ENCODE measurements around the gene APOD. TPM values are rescaled to one million over a fixed set of nuclear protein-coding genes. Genes with fewer than 3 reads are reported as not detected.
"Not testable (repeated sequence)": the region's sequence is repeated elsewhere in the genome, so short reads cannot be mapped to it uniquely, and the experiment has no call there.

The APOD gene
- not detected for total RNA-seq

DNA sequence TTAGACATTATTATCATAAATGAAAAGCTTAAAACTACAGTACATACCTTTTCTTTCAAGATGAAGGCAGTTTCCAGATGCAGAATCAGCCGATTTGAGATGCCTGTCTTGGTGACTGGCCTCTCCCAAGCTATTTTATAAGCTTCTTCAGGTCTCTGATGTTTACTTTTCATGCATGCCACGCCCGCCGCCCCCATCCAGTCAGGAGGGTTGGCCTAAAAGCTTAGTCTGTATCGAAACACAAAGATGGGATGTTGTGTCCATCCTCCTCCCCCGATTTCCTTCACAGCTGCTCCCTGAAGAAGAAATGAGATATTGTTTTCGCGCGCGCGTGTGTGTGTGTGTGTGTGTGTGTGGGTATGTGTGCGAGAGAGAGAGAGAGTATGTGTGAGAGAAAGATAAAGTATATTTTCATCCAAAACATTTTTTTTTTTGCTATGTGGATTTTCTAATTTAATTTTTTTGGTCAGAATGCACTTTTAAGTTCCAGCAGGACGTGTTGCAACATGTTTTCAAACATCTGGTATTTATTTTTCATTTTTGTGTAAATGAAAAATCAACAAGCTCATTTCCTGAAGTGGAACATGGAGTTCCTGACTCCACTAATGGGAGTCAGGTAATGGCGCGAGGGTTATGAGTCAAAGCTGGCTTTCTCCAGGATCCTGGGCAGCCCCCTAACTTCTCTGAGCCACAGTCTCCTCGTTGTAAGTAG is at the start of gene APOD:
Gene APOD (minus strand): TSS at position 110 of the 712 bp plus-strand sequence. CDS start 4,479 bp downstream, outside the sequence.
- H3K27ac Mint-ChIP-seq = no peak within 1 kb of the TSS

DNA sequence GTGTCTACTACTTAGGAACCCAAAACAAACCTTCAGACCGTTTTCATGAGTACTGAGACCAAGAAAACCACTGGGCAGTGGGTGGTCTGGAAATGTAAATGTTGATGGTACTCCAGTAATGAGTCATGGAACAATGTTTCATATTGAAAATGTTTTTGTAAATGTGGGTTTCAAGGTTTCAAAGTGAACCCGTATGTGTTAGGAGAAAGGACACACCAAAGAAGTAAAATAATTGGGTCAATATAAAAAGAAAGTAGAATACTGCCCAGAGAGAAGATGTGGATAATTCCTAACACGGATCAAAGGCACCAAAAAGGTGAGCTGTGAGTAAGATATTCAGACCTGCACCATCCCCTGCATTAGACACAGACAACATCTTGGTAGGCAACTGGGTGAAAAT is 49.6 kb upstream of the APOD start:
- H3K27me3 Mint-ChIP-seq; H3K36me3 Mint-ChIP-seq (ENCODE audit: low read depth); H3K9me3 Mint-ChIP-seq; CTCF ChIA-PET; intact Hi-C loops (cut with micrococcal nuclease); ATAC-seq; POLR2A ChIA-PET; DNase-seq: not testable (repeated sequence)
- peak overlapping the region; percentile 93 for H3K27ac Mint-ChIP-seq
- H3K4me1 Mint-ChIP-seq (ENCODE audit: low read depth) = peaks cover 25% of the 10 kb centered on the region
- H3K4me3 Mint-ChIP-seq = peak overlapping the region; percentile 61

More for the DNA sequence above, at the start of gene APOD:
- ChIA-PET POLR2A (interaction anchor here (0.6 to 1.3 kb wide), 6 partner anchors 11 to 41 kb away, joined by 3 to 4 read pairs (median 4); partner anchors contain the start of gene PPP1R2), CTCF (interaction anchor here (1.0 to 1.6 kb wide), 5 partner anchors 11 to 31 kb away, joined by 3 to 4 read pairs (median 3); no protein-coding TSS in a partner anchor)
- TF ChIP-seq, protein P1, sequence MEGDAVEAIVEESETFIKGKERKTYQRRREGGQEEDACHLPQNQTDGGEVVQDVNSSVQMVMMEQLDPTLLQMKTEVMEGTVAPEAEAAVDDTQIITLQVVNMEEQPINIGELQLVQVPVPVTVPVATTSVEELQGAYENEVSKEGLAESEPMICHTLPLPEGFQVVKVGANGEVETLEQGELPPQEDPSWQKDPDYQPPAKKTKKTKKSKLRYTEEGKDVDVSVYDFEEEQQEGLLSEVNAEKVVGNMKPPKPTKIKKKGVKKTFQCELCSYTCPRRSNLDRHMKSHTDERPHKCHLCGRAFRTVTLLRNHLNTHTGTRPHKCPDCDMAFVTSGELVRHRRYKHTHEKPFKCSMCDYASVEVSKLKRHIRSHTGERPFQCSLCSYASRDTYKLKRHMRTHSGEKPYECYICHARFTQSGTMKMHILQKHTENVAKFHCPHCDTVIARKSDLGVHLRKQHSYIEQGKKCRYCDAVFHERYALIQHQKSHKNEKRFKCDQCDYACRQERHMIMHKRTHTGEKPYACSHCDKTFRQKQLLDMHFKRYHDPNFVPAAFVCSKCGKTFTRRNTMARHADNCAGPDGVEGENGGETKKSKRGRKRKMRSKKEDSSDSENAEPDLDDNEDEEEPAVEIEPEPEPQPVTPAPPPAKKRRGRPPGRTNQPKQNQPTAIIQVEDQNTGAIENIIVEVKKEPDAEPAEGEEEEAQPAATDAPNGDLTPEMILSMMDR (IDR thresholded peaks at IDR 0.05) = no peak
- peaks cover 8% of the 10 kb centered on the region for H3K4me1 Mint-ChIP-seq (ENCODE audit: low read depth)
- no peaks in the 10 kb centered on the region for H3K36me3 Mint-ChIP-seq (ENCODE audit: low read depth)
- ATAC-seq (no peak), DNase-seq (peak; percentile 16)
- intact Hi-C loops (cut with micrococcal nuclease) = no loop called here
- H3K9me3 Mint-ChIP-seq = no peaks in the 10 kb centered on the region
- H3K4me3 Mint-ChIP-seq = no peak within 1 kb of the TSS
- peaks cover 3% of the 10 kb centered on the region for H3K27me3 Mint-ChIP-seq

DNA sequence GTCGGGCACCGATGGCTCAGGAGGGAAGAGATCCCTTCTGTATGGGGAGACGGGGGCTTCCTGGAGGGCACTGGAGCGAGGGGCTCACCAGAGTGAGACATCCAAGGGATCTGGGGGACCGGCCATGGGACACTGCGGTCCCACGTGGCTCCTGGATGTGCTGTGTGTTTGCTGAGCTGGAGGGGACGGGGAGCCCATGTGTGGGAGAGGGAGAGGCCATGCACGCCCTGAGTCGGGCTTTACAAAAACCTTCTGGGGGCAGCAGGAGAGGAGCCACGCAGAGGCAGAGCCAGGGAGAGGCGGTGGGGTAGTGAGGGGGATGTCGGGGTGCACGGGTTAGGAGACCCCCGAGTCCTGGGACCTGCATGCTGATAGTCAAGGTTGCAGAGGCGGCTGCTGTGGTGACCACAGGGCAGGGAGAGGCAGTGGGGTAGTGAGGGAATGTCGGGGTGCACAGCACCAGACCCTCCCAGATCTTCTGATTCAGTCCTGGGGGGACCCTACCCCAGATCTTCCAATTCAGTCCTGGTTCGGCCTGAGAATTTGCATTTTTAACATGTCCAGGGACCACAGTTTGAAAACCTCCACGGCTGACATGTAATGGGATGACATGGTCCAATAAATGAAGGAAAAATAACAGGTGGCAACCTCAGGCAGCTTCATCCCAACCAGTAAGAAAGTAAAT is 48.9 kb upstream of the APOD start:
- H3K9me3 Mint-ChIP-seq, CTCF ChIA-PET: not testable (repeated sequence)

DNA sequence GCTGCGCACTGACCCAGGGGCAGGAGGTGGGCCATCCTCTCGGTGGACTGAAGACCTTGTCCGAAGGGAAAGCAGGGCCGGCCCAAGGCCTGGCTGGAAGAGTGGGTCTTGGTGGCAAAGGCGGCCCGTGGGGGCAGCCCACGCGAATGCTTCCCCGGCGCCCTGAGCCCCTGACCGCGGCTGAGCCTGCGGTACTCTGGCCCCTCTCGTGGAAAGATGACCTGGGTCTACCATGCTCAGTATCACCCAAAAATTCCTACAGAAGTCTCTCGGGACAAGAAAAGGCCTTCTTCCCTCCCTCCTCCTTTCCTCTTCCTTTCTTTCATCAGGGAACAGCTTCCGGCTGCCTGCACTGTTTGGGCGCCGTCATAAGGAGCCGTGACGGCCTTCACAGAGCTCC is 48.3 kb upstream of the APOD start:
- CTCF ChIA-PET; intact Hi-C loops (cut with micrococcal nuclease); ATAC-seq; DNase-seq; H3K36me3 Mint-ChIP-seq (ENCODE audit: low read depth); H3K9me3 Mint-ChIP-seq; H3K4me3 Mint-ChIP-seq; H3K27me3 Mint-ChIP-seq; POLR2A ChIA-PET: not testable (repeated sequence)
- H3K4me1 Mint-ChIP-seq (ENCODE audit: low read depth) = peaks cover 16% of the 10 kb centered on the region
- H3K27ac Mint-ChIP-seq = peak overlapping the region; percentile 85

More for the DNA sequence above, 48.9 kb upstream of the APOD start:
- POLR2A ChIA-PET; intact Hi-C loops (cut with micrococcal nuclease); H3K4me3 Mint-ChIP-seq; ATAC-seq; H3K27me3 Mint-ChIP-seq; DNase-seq; H3K36me3 Mint-ChIP-seq (ENCODE audit: low read depth): not testable (repeated sequence)
- H3K4me1 Mint-ChIP-seq (ENCODE audit: low read depth) = peaks cover 21% of the 10 kb centered on the region
- H3K27ac Mint-ChIP-seq = peak overlapping the region; percentile 85

DNA sequence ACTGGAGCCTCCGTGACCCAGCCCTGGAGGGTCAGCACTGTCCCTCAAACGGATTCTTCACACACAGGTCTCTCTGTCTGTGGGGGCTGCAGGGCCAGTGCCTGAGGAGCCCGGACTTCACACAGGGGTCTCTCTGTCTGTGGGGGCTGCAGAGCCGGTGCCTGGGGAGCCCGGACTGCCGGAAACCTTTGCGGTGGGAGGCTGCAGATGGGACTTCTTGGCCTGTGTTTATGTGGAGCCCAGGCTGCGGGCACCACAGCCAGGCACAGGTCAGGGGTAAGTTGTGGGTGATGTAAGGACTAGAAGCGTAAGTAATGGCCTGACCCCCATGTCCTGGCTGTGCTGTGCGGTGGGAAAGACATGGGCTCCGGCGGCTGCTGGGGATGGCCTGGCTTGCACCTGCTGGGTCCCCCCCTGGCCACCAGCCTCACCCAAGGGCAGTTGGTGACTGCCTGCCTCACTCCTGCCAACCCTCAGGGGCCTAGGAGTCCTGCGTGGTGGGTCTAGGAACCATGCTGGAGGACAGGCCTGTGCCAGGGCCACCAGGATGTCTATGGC is 47.3 kb upstream of the APOD start:
- H3K27me3 Mint-ChIP-seq; H3K9me3 Mint-ChIP-seq; H3K4me3 Mint-ChIP-seq; H3K36me3 Mint-ChIP-seq (ENCODE audit: low read depth); DNase-seq; intact Hi-C loops (cut with micrococcal nuclease); H3K27ac Mint-ChIP-seq; CTCF ChIA-PET; POLR2A ChIA-PET; ATAC-seq: not testable (repeated sequence)
- peaks cover 13% of the 10 kb centered on the region for H3K4me1 Mint-ChIP-seq (ENCODE audit: low read depth)

DNA sequence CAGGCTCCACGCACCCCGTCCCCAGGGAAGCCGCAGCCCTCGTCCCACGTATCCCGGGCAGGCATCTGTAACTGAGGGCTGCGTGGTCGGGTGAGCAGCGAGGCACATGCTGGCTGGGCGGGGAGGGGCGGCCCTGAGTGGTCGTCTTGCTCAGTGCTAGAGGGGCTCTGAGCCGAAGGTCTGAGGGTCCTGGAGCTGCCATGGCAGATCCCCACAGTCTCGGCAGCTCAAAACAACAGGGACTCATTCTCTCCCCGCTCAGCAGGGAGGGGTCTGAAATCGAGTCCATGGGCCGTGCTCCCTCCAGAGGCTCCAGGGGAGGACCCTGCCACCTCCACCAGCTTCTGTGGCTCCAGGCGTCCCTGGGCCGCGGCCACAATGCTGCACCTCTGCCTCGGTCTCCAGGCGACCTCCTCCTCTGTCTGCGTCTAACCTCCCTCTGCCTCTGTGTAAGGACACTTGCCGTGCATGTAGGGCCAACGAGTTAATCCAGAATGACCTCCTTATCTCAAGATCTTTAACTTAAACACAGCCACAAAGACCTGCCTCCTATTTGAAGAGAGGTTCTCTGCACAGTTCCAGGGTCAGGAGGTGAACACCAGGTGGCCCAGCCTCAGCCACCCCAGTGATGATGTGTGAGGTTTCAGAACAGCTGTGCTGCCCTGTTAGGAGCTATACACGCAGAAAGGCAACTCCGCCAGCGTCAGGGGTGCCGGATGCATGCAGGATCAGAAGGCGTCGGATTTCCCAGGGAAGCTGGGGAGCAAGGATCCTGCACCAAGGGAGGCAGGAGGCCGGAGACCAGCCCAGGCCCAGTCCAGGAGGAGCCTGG is 46.6 kb upstream of the APOD start:
- H3K27ac Mint-ChIP-seq; ATAC-seq; H3K36me3 Mint-ChIP-seq (ENCODE audit: low read depth); H3K27me3 Mint-ChIP-seq; DNase-seq; H3K9me3 Mint-ChIP-seq; POLR2A ChIA-PET; CTCF ChIA-PET; intact Hi-C loops (cut with micrococcal nuclease); H3K4me3 Mint-ChIP-seq: not testable (repeated sequence)
- H3K4me1 Mint-ChIP-seq (ENCODE audit: low read depth) = peaks cover 14% of the 10 kb centered on the region

DNA sequence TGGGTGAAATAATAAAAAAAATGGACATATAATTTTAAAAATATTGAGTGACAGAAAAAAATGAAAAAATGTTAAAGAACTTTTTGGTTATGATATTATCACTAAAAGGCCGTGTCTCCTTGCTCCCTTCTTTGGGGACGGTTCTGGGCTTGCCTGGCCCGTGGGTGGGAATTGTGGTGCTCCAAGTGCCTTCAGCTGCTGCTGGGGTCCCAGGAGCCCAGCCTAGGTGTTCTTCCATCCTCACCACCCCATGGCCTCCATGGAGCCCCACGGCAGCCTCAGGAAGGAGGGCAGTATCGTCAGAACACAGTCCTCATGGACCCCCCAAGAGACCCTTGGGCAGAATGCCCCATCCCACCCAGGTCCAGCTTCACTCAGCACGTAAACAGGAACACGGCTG is 45.9 kb upstream of the APOD start:
- H3K4me1 Mint-ChIP-seq (ENCODE audit: low read depth) = peaks cover 17% of the 10 kb centered on the region
- ATAC-seq; H3K27me3 Mint-ChIP-seq; DNase-seq; H3K4me3 Mint-ChIP-seq; H3K9me3 Mint-ChIP-seq; H3K27ac Mint-ChIP-seq; intact Hi-C loops (cut with micrococcal nuclease); CTCF ChIA-PET; POLR2A ChIA-PET; H3K36me3 Mint-ChIP-seq (ENCODE audit: low read depth): not testable (repeated sequence)

DNA sequence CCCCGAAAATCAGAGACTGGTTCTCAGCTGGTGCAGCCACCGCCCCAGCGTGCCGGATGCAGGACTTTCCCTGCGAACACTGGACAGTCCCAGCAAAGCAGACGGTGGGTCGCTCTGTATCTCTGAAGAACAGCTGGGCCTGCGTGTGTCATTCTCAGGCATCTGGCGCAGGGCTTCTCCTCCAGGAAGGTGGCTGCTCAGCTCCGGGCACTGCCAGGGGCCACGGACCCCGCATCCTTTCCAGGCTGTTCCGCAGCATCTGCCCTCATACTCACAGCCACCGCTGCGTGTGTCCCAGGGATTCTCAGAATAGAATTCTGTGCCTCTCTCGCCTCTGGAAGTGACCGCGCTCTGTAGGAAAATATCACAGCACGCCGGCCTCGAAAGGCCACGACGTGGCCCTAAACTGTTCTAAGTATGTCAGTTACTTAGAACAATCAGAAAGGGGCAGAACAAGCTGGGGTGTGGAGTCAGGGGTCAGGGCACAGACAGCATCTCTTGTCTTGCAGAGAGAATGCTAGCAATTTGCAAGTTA is 44.7 kb upstream of the APOD start:
- H3K27me3 Mint-ChIP-seq; ATAC-seq; DNase-seq; POLR2A ChIA-PET; H3K27ac Mint-ChIP-seq; H3K4me3 Mint-ChIP-seq; H3K9me3 Mint-ChIP-seq; intact Hi-C loops (cut with micrococcal nuclease); H3K36me3 Mint-ChIP-seq (ENCODE audit: low read depth); CTCF ChIA-PET: not testable (repeated sequence)
- H3K4me1 Mint-ChIP-seq (ENCODE audit: low read depth) = peaks cover 17% of the 10 kb centered on the region

DNA sequence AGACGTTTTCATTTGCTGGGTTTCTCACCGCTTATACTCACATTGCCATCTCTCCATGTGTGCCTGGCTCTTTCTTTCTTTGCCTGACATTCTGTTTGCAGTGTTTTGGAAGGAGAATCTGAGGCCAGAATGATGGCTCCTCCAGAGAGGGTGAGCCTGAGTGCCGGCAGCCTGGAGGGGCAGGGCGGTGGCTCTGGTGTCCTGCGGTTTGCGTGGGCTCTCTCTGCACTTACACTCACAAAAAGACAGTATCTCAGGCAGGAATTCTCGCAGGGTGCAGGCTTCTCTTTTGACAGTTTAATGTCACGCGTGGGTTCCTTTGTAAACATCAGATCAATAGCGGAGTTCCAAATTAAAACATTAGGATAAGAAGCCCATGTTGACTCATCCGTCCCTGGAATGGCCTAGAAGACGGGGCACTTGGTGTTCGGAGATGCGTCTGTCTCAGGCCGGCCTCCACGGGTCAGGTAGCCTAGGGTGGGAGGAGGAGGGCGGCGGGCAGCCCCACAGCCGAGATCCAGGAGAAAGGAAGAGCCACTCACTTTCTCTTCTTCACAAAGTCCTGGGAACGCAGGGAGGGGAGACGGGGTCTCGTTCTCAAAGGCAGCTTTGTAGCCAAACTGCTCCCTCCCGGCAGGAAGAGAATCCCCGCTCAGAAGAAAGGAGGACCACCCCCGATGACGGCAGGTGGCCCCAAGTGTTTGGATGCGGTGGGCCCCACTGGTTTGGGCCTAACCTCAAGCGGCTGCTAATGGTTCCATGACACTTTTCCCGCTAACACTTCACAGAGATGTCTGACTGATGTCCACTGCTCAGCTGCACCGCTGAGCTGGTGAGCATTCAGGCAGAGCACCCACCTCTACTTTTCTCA is 44.0 kb upstream of the APOD start:
- DNase-seq; CTCF ChIA-PET; H3K9me3 Mint-ChIP-seq; H3K4me3 Mint-ChIP-seq; H3K36me3 Mint-ChIP-seq (ENCODE audit: low read depth); POLR2A ChIA-PET; intact Hi-C loops (cut with micrococcal nuclease); H3K27me3 Mint-ChIP-seq; ATAC-seq: not testable (repeated sequence)
- peak overlapping the region; percentile 4 for H3K27ac Mint-ChIP-seq
- peaks cover 12% of the 10 kb centered on the region for H3K4me1 Mint-ChIP-seq (ENCODE audit: low read depth)

Data from activated CD8-positive, alpha-beta T cell treated with anti-CD3 and anti-CD28 coated beads for 36 hours (primary cell).